MCF 10A (cell line): ENCODE measurements around the gene DLX2. TPM values are rescaled to one million over a fixed set of nuclear protein-coding genes. Genes with fewer than 3 reads are reported as not detected.

Experiments used
- BruUV-seq: library from RNA; stranded (reverse); fragments of 400-500 nt; replicated peaks from 2 replicates; lab custom pipeline; 2021; lab: Mats Ljungman, UMichigan
- CTCF ChIA-PET: fragments of 300-600 bp; sonication (Branson Sonifier 250); formaldehyde crosslinking; extraction: SDS; loops from one replicate; lab custom pipeline; 2021; ENCODE audit warnings: antibody characterized with exemption, inconsistent platforms; lab: Yijun Ruan, JAX
- POLR2A ChIA-PET: fragments of 300-600, 350-650 bp; sonication (Branson Sonifier 250); formaldehyde crosslinking; extraction: SDS; loops from one replicate; lab custom pipeline; 2020; ENCODE audit warnings: antibody characterized with exemption, inconsistent platforms; lab: Yijun Ruan, JAX
- DNase-seq: peaks from one replicate; pipeline ENCODE4 v3.0.0-alpha.2; 2018; ENCODE audit not compliant: unreplicated experiment
- H3K27ac Mint-ChIP-seq: one replicate; pipeline ENCODE4 v1.8.0; 2022; ENCODE audit warnings: mild to moderate bottlenecking, low read depth, mixed read lengths; ENCODE audit not compliant: unreplicated experiment
- H3K27me3 Mint-ChIP-seq: one replicate; pipeline ENCODE4 v1.8.0; 2022; ENCODE audit warnings: mixed read lengths; ENCODE audit not compliant: insufficient read depth, unreplicated experiment
- H3K36me3 Mint-ChIP-seq: one replicate; pipeline ENCODE4 v1.8.0; 2022; ENCODE audit warnings: mild to moderate bottlenecking, moderate library complexity, mixed read lengths; ENCODE audit not compliant: insufficient read depth, unreplicated experiment
- H3K4me1 Mint-ChIP-seq: one replicate; pipeline ENCODE4 v1.8.0; 2022; ENCODE audit warnings: mixed read lengths; ENCODE audit not compliant: insufficient read depth, unreplicated experiment
- H3K4me3 Mint-ChIP-seq: one replicate; pipeline ENCODE4 v1.8.0; 2022; ENCODE audit warnings: mild to moderate bottlenecking, moderate library complexity, mixed read lengths; ENCODE audit not compliant: unreplicated experiment
- H3K9me3 Mint-ChIP-seq: one replicate; pipeline ENCODE4 v1.8.0; 2022; ENCODE audit warnings: mixed read lengths; ENCODE audit not compliant: unreplicated experiment
- intact Hi-C: fragments of 100-400 bp; cut with micrococcal nuclease; formaldehyde crosslinking; loops from 2 replicates; pipeline ENCODE4 v1.14.1; 2022
- total RNA-seq: library from RNA; stranded (reverse); gene quantifications from 2 replicates; pipeline ENCODE4 v1.2.3, GENCODE V29; 2022
- TF ChIP-seq, protein P1 (sequence below): fragments of 200-600 bp; IDR thresholded peaks from one replicate; pipeline ENCODE4 v1.8.0; 2022; ENCODE audit warnings: antibody characterized with exemption, mild to moderate bottlenecking; ENCODE audit not compliant: unreplicated experiment

Gene DLX2
- total RNA-seq, 1 experiment from 2014 or later = 1.1 TPM

DNA sequence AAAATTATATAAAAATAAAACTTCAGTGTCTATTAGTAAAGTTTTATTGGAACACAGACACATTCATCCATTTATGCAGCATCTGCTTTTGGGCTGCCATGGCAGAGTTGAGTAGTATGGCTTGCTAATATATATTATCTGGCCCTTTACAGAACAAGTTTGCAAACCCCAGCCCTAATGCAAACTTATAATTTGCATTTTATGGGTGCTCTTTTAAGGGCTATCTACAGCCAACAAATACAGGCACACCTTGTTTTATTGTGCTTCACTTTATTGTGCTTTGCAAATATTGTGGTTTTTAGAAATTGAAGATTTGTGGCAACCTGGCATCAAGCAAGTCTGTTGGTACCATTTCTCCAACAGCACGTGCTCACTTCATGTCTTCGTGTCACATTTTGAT, 35.2 kb upstream of the DLX2 start:
- CTCF ChIA-PET = interaction anchor here (0.5 to 1.5 kb wide), 4 partner anchors 9 to 40 kb away, joined by 3 to 4 read pairs (median 3); no protein-coding TSS in a partner anchor
- BruUV-seq = no TSS peak
- TF ChIP-seq, protein P1, sequence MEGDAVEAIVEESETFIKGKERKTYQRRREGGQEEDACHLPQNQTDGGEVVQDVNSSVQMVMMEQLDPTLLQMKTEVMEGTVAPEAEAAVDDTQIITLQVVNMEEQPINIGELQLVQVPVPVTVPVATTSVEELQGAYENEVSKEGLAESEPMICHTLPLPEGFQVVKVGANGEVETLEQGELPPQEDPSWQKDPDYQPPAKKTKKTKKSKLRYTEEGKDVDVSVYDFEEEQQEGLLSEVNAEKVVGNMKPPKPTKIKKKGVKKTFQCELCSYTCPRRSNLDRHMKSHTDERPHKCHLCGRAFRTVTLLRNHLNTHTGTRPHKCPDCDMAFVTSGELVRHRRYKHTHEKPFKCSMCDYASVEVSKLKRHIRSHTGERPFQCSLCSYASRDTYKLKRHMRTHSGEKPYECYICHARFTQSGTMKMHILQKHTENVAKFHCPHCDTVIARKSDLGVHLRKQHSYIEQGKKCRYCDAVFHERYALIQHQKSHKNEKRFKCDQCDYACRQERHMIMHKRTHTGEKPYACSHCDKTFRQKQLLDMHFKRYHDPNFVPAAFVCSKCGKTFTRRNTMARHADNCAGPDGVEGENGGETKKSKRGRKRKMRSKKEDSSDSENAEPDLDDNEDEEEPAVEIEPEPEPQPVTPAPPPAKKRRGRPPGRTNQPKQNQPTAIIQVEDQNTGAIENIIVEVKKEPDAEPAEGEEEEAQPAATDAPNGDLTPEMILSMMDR = no peak

DNA sequence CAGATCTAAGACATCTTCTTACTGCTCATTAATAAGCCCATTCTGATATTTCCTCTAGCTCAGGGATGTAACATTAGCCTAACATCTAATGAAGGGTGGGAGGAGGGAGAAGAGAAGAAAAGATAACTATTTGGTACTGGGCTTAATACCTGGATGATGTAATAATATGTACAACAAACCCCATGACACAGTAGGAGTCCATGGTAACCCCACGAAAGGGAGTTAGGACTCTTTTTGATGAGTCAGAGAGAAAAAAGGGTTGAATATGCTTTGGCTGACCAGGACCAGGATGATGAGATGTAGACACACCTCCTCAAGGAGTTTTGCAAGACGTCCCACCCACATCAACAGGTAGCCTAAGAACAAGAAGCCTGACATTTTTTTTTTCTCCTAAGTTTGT, 34.4 kb upstream of the DLX2 start:
- peaks cover 10% of the 10 kb centered on the region for H3K4me1 Mint-ChIP-seq
- TF ChIP-seq, protein P1 = no peak
- BruUV-seq = no TSS peak
- H3K9me3 Mint-ChIP-seq = no peaks in the 10 kb centered on the region
- H3K27me3 Mint-ChIP-seq = no peaks in the 10 kb centered on the region
- H3K27ac Mint-ChIP-seq = no peak overlapping the region
- DNase-seq = peak; percentile 44
- POLR2A ChIA-PET = no interaction called here
- CTCF ChIA-PET = interaction anchor here (0.6 to 1.5 kb wide), 5 partner anchors 8 to 761 kb away, joined by 3 to 4 read pairs (median 4); no protein-coding TSS in a partner anchor
- no peak overlapping the region for H3K4me3 Mint-ChIP-seq
- intact Hi-C loops = no loop called here
- H3K36me3 Mint-ChIP-seq = no peaks in the 10 kb centered on the region

More for the DNA sequence above, 35.2 kb upstream of the DLX2 start:
- Mint-ChIP-seq H3K36me3 (no peaks in the 10 kb centered on the region), H3K27ac (no peak overlapping the region), H3K9me3 (no peaks in the 10 kb centered on the region), H3K4me1 (peaks cover 5% of the 10 kb centered on the region), H3K27me3 (no peaks in the 10 kb centered on the region), H3K4me3 (no peak overlapping the region)
- intact Hi-C loops = no loop called here
- no peak for DNase-seq
- POLR2A ChIA-PET = no interaction called here

DNA sequence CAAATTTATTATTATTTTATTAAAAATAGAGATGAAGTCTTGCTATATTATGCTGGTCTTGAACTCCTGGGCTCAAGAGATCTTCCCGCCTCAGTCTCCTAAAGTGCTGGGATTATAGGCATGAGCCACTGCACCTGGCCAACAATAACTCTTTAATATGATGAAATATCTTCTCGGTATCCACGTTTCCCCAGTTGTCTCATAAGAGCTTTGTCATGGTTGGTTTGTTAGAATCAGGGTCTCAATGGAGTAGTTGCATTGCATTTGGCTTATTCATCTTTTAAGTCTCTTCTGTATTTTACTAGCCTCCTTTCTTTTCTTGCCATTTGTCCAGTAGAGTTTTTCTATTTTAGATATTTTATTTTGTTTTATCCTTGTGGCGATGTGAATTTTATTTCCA, 32.7 kb upstream of the DLX2 start:
- H3K27me3 Mint-ChIP-seq = no peaks in the 10 kb centered on the region
- intact Hi-C loops = no loop called here

DNA sequence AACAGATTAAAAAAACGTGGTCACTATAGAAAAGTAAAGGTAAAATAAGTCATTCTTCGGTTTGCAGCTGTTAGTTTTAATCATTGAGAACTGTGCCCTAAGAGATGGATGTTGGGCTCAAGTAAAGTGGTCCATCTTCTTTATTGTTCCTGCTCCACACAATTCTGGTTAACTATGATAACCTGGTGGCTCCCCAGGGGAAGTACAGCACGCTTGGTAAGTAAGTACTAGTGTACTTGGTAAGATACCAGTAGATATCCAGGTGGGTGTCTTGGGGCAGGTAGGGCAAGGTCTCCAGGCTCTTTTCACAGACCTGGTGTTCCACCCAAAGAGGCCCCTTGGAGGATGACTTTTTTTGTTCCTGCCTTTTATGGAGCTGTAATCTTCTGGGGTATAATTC, 31.6 kb upstream of the DLX2 start:
- POLR2A ChIA-PET = interaction anchor here (0.6 kb wide), 1 partner anchor 527 kb away, joined by 3 read pairs; no protein-coding TSS in a partner anchor
- no TSS peak for BruUV-seq
- TF ChIP-seq, protein P1 = no peak
- no peaks in the 10 kb centered on the region for H3K36me3 Mint-ChIP-seq
- H3K4me1 Mint-ChIP-seq = peaks cover 10% of the 10 kb centered on the region
- H3K4me3 Mint-ChIP-seq = no peak overlapping the region
- intact Hi-C loops = no loop called here
- H3K9me3 Mint-ChIP-seq = no peaks in the 10 kb centered on the region
- no peak overlapping the region for H3K27ac Mint-ChIP-seq
- CTCF ChIA-PET = interaction anchor here (0.9 kb wide), 1 partner anchor 294 kb away, joined by 5 read pairs; no protein-coding TSS in a partner anchor
- no peak for DNase-seq
- no peaks in the 10 kb centered on the region for H3K27me3 Mint-ChIP-seq

More for the DNA sequence above, 32.7 kb upstream of the DLX2 start:
- Mint-ChIP-seq H3K4me1 (peaks cover 10% of the 10 kb centered on the region), H3K9me3 (no peaks in the 10 kb centered on the region), H3K36me3 (no peaks in the 10 kb centered on the region), H3K4me3 (no peak overlapping the region), H3K27ac (no peak overlapping the region)
- TF ChIP-seq, protein P1 = no peak
- ChIA-PET CTCF (no interaction called here), POLR2A (interaction anchor here (0.7 kb wide), 1 partner anchor 176 kb away, joined by 3 read pairs; no protein-coding TSS in a partner anchor)
- DNase-seq = no peak
- BruUV-seq = no TSS peak
